HepG2 (cell line): ENCODE results near the gene ENPP1. TPM values are rescaled to one million over a fixed set of nuclear protein-coding genes. Genes with fewer than 3 reads are reported as not detected.

Source experiments
- CHD2 ChIP-seq: IDR thresholded peaks from 2 replicates; pipeline ENCODE4 v1.6.1; 2011; ENCODE audit warnings: low read depth, low read length, improper control_type of control experiment
- CREM ChIP-seq, 2 experiments: sonication (generic) in 1 of 2; formaldehyde crosslinking in 1 of 2; IDR thresholded peaks; 2 replicates each; pipeline versions ENCODE4 v1.4.0 to v1.6.1; 2016 to 2020; ENCODE audit warnings: antibody characterized with exemption in 1 of 2, mild to moderate bottlenecking in 1 of 2, missing genetic modification reagents in 1 of 2
- GLI4 ChIP-seq: sonication (generic); formaldehyde crosslinking; IDR thresholded peaks from 2 replicates; pipeline ENCODE4 v1.5.1; 2020; ENCODE audit warnings: missing genetic modification reagents, mild to moderate bottlenecking, moderate library complexity, borderline replicate concordance
- GZF1 ChIP-seq: sonication (generic); formaldehyde crosslinking; IDR thresholded peaks from 2 replicates; pipeline ENCODE4 v1.5.1; 2020; ENCODE audit warnings: mild to moderate bottlenecking, missing genetic modification reagents
- HMG20A ChIP-seq: IDR thresholded peaks from 2 replicates; pipeline ENCODE4 v1.6.1; 2016; ENCODE audit warnings: borderline replicate concordance
- IKZF4 ChIP-seq: sonication (generic); formaldehyde crosslinking; IDR thresholded peaks from 2 replicates; pipeline ENCODE4 v1.5.1; 2020; ENCODE audit warnings: borderline replicate concordance, mild to moderate bottlenecking, low read depth, missing genetic modification reagents; ENCODE audit errors: not compliant biosample characterization
- MTA3 ChIP-seq: sonication (generic); formaldehyde crosslinking; IDR thresholded peaks from 2 replicates; pipeline ENCODE4 v1.4.0; 2020; ENCODE audit warnings: missing genetic modification reagents
- NFRKB ChIP-seq: fragments of 450-650 bp; IDR thresholded peaks from 2 replicates; pipeline ENCODE4 v1.6.1; 2017
- PHF8 ChIP-seq: sonication (generic); formaldehyde crosslinking; IDR thresholded peaks from 2 replicates; pipeline ENCODE4 v1.5.0; 2020; ENCODE audit warnings: missing genetic modification reagents
- RAD21 ChIP-seq: fragments of 450-650 bp; formaldehyde crosslinking; IDR thresholded peaks from 2 replicates; pipeline ENCODE4 v1.5.0; 2020; ENCODE audit warnings: mild to moderate bottlenecking
- SALL1 ChIP-seq: sonication (generic); formaldehyde crosslinking; IDR thresholded peaks from 2 replicates; pipeline ENCODE4 v1.8.0; 2022; ENCODE audit warnings: mild to moderate bottlenecking, missing genetic modification reagents
- SIX1 ChIP-seq: sonication (generic); formaldehyde crosslinking; IDR thresholded peaks from 2 replicates; pipeline ENCODE4 v1.4.0; 2020; ENCODE audit warnings: missing genetic modification reagents, borderline replicate concordance
- SMARCE1 ChIP-seq: fragments of 450-650 bp; IDR thresholded peaks from 2 replicates; pipeline ENCODE4 v1.6.1; 2017; ENCODE audit warnings: borderline replicate concordance
- TBX3 ChIP-seq: fragments of 450-650 bp; IDR thresholded peaks from 2 replicates; pipeline ENCODE4 v1.6.1; 2017; ENCODE audit warnings: antibody characterized with exemption, mild to moderate bottlenecking, inconsistent platforms, borderline replicate concordance
- TCF7L2 ChIP-seq: IDR thresholded peaks from 2 replicates; pipeline ENCODE4 v1.6.1; 2011; ENCODE audit warnings: mild to moderate bottlenecking, low read depth, low read length, moderate library complexity
- ZBTB8A ChIP-seq: sonication (generic); formaldehyde crosslinking; IDR thresholded peaks from 2 replicates; pipeline ENCODE4 v1.4.0; 2020; ENCODE audit warnings: mild to moderate bottlenecking, low read depth, missing genetic modification reagents, borderline replicate concordance
- ZNF275 ChIP-seq: sonication (generic); formaldehyde crosslinking; IDR thresholded peaks from 2 replicates; pipeline ENCODE4 v1.8.0; 2022; ENCODE audit warnings: missing genetic modification reagents, mild to moderate bottlenecking, inconsistent platforms, borderline replicate concordance
- ZNF501 ChIP-seq: sonication (generic); formaldehyde crosslinking; IDR thresholded peaks from 2 replicates; pipeline ENCODE4 v1.5.1; 2020; ENCODE audit warnings: mild to moderate bottlenecking, moderate library complexity, missing genetic modification reagents
- ZNF589 ChIP-seq: sonication (generic); formaldehyde crosslinking; conservative IDR thresholded peaks from 2 replicates; pipeline ENCODE4 v1.8.0; 2022; ENCODE audit warnings: mild to moderate bottlenecking, moderate library complexity, missing genetic modification reagents
- ZNF773 ChIP-seq: sonication (generic); formaldehyde crosslinking; IDR thresholded peaks from 2 replicates; pipeline ENCODE4 v1.4.0; 2020; ENCODE audit warnings: missing genetic modification reagents, borderline replicate concordance
- ZNF879 ChIP-seq: sonication (generic); formaldehyde crosslinking; IDR thresholded peaks from 2 replicates; pipeline ENCODE4 v1.8.1; 2023; ENCODE audit warnings: missing genetic modification reagents
- polyA plus RNA-seq, 8 experiments: library from polyadenylated mRNA; depleted of rRNA in 3 of 8; stranded (reverse) in 7 of 8; unstranded in 1 of 8; fragments of >200 nt; fragmentation: Illumina TruSeq in 4 of 8; extraction: Trizol in 4 of 8; gene quantifications; 2 replicates each; pipeline versions ENCODE4 v1.2.1 to v1.2.3, GENCODE V29; 2011 to 2016; ENCODE audit warnings: low read depth in 4 of 8, missing spikeins in 1 of 8, mixed read lengths in 1 of 8; ENCODE audit not compliant: insufficient read depth in 1 of 8
- total RNA-seq, 5 experiments: library from RNA; depleted of rRNA; stranded (reverse); fragments of >200 nt; fragmentation: Illumina TruSeq; extraction: Trizol; gene quantifications; 2 replicates each; pipeline ENCODE4 v1.2.3, GENCODE V29; 2016; ENCODE audit warnings: low read depth in 1 of 5
- TF ChIP-seq, protein P1 (sequence below): sonication (generic); formaldehyde crosslinking; IDR thresholded peaks from 2 replicates; pipeline ENCODE4 v1.5.1; 2020; ENCODE audit warnings: mild to moderate bottlenecking, moderate library complexity, missing genetic modification reagents
- TF ChIP-seq, protein P2 (sequence below): sonication (generic); formaldehyde crosslinking; IDR thresholded peaks from 2 replicates; pipeline ENCODE4 v1.5.1; 2020; ENCODE audit warnings: mild to moderate bottlenecking, missing genetic modification reagents, moderate library complexity
- TF ChIP-seq, protein P3 (sequence below): IDR thresholded peaks from 2 replicates; pipeline ENCODE4 v1.6.1; 2016; ENCODE audit warnings: mild to moderate bottlenecking, missing biosample characterization, missing genetic modification reagents
- TF ChIP-seq, protein P4 (sequence below): sonication (generic); formaldehyde crosslinking; conservative IDR thresholded peaks from 2 replicates; pipeline ENCODE4 v1.8.1; 2023; ENCODE audit warnings: missing genetic modification reagents

The ENPP1 gene
- total and polyA plus RNA-seq, 2 of the 13 experiments (the other 11 are each of a cell fraction or from before 2014, with no cell fraction given): 56.5 to 160 TPM

DNA sequence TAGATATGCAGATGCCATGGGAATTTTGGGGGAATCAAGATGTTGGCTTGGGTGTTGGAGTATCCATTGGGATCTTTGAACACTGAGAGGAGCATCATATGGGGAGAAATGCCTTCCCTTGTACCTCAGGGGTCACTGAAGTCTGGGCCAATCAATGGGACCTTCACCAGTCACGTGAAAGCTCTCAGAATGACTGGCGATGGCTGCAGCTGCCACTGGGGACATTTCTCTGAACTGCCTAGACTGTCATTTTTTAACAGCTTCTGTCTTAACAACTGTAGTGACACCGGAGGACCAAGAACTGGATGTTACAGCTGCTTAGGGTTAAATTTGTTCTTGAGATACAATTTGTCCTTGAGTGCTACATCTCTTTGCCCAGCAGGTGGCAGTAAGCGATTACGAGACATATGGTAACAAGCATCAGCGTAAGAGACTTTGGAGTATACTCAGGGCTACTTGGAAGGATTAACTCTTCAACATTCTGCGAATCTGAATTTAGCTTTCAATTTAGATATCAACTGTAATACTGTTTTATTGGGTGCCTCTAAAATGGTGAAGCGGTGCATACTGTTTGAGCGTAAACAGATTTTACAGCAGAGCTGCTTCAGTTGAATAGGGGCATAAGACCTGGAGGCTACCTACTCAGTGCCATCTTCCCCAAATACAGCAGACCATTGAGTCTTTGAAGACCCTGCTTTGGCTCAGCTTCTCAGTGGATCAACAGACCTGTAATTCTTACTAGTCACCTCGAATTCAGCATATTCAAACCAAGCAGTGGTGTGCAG lies 107.3 kb downstream of the ENPP1 start (continued):
- TF ChIP-seq ZNF879: no peak
- no peak for TF ChIP-seq ZNF275 (CRISPR knock-in tag)
- TF ChIP-seq PHF8 (CRISPR knock-in tag): no peak
- TF ChIP-seq SMARCE1: no peak
- no peak for TF ChIP-seq CHD2
- 0 out of 2 replicates have a peak, but pooled peaks have one; percentile 6 for TF ChIP-seq HMG20A (CRISPR knock-in tag)
- TF ChIP-seq NFRKB: no peak
- no peak for TF ChIP-seq SIX1
- TF ChIP-seq SALL1 (CRISPR knock-in tag): peak; percentile 24; the same call in 1 of the 2 replicates
- TF ChIP-seq, protein P1, sequence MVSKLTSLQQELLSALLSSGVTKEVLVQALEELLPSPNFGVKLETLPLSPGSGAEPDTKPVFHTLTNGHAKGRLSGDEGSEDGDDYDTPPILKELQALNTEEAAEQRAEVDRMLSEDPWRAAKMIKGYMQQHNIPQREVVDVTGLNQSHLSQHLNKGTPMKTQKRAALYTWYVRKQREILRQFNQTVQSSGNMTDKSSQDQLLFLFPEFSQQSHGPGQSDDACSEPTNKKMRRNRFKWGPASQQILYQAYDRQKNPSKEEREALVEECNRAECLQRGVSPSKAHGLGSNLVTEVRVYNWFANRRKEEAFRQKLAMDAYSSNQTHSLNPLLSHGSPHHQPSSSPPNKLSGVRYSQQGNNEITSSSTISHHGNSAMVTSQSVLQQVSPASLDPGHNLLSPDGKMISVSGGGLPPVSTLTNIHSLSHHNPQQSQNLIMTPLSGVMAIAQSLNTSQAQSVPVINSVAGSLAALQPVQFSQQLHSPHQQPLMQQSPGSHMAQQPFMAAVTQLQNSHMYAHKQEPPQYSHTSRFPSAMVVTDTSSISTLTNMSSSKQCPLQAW (CRISPR knock-in tag): no peak
- TF ChIP-seq MTA3: no peak
- peak; percentile 77 for TF ChIP-seq RAD21
- no peak for TF ChIP-seq ZNF589
- 0 out of 2 replicates have a peak, but pooled peaks have one; percentile 71 for TF ChIP-seq GLI4 (CRISPR knock-in tag)
- no peak for TF ChIP-seq TBX3
- TF ChIP-seq, protein P2, sequence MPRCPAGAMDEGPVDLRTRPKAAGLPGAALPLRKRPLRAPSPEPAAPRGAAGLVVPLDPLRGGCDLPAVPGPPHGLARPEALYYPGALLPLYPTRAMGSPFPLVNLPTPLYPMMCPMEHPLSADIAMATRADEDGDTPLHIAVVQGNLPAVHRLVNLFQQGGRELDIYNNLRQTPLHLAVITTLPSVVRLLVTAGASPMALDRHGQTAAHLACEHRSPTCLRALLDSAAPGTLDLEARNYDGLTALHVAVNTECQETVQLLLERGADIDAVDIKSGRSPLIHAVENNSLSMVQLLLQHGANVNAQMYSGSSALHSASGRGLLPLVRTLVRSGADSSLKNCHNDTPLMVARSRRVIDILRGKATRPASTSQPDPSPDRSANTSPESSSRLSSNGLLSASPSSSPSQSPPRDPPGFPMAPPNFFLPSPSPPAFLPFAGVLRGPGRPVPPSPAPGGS (CRISPR knock-in tag): 0 out of 2 replicates have a peak, but pooled peaks have one; percentile 48
- no peak for TF ChIP-seq GZF1 (CRISPR knock-in tag)
- no peak for TF ChIP-seq ZNF773 (CRISPR knock-in tag)
- 0 out of 2 replicates have a peak, but pooled peaks have one; percentile 24 for TF ChIP-seq ZNF501
- TF ChIP-seq ZBTB8A (CRISPR knock-in tag): no peak
- TF ChIP-seq, protein P3, sequence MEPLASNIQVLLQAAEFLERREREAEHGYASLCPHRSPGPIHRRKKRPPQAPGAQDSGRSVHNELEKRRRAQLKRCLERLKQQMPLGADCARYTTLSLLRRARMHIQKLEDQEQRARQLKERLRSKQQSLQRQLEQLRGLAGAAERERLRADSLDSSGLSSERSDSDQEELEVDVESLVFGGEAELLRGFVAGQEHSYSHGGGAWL (CRISPR knock-in tag): no peak
- TF ChIP-seq, protein P4, sequence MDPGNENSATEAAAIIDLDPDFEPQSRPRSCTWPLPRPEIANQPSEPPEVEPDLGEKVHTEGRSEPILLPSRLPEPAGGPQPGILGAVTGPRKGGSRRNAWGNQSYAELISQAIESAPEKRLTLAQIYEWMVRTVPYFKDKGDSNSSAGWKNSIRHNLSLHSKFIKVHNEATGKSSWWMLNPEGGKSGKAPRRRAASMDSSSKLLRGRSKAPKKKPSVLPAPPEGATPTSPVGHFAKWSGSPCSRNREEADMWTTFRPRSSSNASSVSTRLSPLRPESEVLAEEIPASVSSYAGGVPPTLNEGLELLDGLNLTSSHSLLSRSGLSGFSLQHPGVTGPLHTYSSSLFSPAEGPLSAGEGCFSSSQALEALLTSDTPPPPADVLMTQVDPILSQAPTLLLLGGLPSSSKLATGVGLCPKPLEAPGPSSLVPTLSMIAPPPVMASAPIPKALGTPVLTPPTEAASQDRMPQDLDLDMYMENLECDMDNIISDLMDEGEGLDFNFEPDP (CRISPR knock-in tag): no peak
- no peak for TF ChIP-seq TCF7L2
- TF ChIP-seq CREM (IDR thresholded peaks at IDR 0.05): no peak
- no peak for TF ChIP-seq CREM (CRISPR knock-in tag; IDR thresholded peaks at IDR 0.05)
- TF ChIP-seq IKZF4: no peak
